Posterior vena cava (tissue), 2 donors: ENCODE measurements around the gene FASN. TPM values are rescaled to one million over a fixed set of nuclear protein-coding genes. Genes with fewer than 3 reads are reported as not detected.

Experiments used
- DNase-seq: peaks from one replicate; pipeline ENCODE4 v3.0.0-alpha.2; 2020; ENCODE audit warnings: low spot score
- intact Hi-C, 2 donors: fragments of 100-400 bp; cut with DNase I; formaldehyde crosslinking; loops; one replicate each; pipeline versions ENCODE4 v1.14.1 to v1.14.2; 2022 to 2023
- total RNA-seq, 2 donors: library from RNA; stranded (reverse); fragmentation: NEBNext Ultra II Directional; extraction: Animal tissue kit (Norgen Biotek cat#: 25700); gene quantifications; one replicate each; pipeline ENCODE4 v1.2.1, GENCODE V29; 2021
- donor health status: DM: yes; HTN: yes; CAD: no.
- donor health status: DM: yes; HTN: yes; CAD: no.

The FASN gene
- total RNA-seq, 2 donors from 2014 or later = 41.9 to 50.6 TPM

DNA sequence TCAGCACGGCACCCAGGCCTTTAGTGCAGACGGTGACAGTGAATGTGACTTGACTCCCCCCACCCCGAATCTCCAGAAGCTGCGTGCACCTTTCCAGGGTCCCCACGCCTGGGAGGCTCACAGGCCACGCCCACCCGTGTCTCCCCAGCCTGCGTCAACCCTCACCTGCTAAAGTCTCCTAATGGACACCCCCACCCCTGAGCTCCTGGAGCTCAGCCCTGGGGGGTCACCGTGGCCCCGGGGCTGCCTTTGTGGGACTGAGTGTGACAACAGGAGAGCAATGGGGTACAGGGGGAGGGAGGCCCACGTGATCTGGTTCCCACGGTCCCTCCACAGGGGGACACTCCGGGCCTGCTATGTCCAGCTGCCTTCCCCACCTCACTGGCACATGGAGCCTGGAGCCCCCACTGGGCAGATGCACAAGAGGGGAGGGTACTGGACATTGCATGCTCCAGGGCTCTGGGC, 7.4 kb upstream of the FASN start:
- intact Hi-C loops = no loop called here
- DNase-seq = no peak

DNA sequence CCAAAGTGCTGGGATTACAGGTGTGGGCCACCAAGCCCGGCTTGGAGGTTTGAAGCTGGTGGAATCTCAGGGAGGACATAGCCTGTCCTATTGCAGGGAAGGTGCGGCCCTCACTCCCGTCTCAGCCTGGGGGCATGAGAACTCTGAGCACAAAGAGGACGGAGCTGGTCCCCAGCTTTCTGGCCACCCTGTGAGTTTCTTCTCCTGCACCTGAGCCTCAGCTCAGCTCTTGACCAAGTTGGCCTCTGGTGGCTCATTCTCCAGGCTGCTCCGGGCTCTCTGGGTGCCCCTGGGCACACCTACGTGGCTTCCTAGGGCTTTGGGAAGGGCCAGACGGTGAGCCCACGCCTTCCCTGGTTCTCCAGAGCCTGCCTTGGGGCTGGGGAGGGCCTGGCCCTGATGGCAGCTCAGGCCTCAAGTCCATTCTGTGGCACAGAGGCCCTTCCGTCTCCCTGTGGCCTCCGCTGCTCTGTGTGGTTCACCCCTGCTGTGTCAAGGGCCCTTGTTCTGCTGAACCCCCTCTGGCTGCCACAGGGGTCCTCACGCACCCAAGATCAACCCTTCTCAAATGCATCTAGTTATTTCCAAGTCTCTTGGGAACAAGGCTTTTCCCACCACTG, 6.9 kb upstream of the FASN start:
- DNase-seq = no peak
- intact Hi-C loops = no loop called here

DNA sequence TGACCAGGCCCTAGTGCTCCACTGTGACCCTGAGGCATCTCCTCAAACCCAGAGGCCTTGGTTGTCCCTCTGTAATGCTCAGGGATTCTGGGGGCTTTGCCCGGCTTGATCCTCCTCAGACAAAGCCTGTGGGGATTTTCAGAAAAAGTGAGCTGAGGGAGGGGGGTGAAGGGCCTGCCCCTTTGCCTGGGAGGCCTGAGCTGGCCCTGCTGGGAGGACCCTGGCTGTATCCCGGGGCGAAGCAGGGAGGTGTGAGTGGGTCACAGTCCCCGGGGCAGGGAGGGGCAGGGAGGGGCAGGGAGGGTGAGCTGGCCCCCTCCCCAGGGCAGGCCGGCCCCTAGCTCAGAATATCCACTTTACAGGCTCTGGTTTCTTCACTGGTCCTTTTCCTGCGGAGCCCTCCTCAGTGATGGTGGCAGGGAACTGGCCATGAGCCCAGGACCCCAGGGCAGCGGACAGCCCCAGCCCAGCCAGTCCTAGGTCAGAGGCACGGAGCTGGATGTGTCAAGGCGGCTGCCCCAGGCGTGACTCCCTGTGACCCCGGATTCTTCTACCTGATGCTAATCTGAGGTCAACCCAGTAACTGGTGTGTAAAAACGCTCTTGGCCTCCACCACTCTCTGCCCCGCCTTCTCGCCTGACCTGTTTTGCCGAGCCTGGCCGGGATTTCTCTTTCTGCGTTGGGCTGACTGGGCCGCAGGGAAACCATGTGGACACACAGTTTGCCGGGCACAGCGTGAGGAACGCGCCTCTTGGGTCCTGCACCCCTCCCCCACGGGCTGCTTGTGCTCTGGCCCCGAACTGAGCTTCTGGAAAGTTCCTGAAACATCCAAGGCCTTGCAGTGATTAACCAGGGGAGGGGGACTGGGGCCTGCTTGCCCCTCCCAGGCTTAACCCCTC, 5.8 kb upstream of the FASN start:
- no peak for DNase-seq
- intact Hi-C loops = no loop called here

DNA sequence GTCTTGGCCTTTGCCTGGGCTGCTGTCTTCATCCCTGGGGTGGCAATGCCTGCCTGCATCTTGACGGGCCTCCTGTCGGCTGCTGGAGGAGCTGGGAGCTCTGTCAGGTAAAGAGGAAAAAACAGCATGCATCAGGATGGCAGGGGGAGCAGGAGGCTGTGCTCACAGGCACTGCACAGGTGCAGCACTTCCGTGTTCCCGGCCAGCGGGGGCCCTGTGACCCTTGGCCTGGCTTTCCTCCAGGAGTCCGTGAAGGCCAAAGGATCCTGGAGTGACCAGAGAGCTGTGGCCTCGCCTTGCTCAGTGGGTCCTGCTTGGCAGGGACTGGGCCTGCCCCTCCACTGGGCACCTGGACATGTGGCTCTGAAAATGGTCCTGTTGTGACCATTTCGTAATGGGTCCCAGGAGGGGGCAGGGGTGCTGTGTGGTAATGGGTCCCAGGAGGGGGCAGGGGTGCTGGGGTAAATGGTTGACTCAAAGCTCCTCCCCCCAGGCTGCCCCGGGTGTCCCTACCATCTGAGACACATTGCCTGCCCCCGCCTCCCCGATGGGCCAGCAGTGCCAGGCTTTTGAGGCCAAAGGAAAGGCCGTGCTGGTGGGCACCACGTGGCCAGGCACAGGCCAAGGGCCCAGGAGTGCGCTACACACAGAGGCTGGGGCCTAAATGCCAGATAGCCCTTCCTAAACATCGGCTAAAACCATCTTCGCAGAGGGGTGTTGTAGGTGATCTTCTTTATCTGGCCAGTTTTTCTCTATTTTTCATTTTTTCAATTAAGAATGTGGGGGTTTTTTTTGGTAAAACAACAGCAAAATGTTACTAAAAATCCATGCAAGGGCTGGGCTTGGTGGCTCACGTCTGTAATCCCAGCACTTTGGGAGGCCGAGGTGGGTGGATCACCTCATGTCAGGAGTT, 4.0 kb upstream of the FASN start:
- no peak for DNase-seq
- intact Hi-C loops = no loop called here

DNA sequence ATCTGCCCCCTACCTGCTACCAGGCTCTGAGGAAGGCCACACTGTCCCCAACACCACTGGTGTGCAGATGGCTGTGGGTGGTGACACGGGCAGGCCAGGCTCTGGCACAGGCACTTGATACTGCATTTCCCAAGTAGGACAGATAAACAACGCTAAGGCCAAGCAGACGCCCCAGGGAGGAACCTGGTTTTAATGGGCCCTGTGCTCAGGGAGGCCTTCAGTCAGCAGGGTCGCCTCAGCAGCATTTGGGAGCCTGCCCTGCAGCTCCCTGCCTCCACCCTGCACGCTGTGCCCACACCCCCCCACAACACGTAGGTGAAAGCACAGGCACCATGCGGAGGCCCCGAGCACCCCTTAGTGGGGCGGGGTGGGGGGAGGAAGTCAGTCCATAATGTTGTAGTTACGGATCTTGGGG, 3.3 kb upstream of the FASN start:
- intact Hi-C loops = no loop called here

DNA sequence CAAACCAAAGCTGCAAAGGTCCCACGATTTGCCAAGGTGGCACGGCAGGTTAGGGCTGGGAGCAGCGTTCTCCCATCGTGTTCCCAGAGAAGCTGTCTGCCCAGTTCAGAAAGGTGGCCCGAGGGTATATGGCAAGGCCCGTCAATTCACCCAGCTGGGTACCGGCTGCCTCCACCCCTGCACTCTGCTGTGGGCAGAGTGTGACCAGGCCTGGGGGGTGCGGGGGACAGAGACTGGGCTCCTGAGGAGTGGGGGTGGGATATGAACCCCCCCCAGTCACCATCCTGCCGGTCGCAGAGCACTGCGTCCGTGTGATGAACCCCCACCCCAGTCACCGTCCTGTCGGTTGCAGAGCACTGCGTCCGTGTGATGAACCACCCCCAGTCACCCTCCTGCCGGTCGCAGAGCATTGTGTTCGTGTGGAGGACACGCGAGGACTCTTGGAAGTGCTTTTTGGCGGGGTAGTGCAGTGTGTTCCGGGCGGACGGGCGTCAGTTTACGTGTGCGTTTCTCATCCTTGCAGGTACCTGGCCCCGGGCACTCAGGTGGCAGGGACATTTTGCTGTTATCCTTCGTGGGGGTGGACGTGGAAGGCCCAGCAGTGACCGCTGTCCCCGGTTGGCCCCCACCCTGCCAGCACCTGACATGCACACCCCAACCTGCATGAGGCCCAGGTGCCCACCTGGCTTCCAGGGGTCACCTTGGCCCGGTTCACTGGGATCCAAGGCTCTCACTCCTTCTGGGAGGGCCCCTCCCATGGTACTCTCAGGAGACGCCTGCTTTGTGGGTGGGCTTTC, 2.7 kb upstream of the FASN start:
- DNase-seq = no peak
- intact Hi-C loops = no loop called here

More for the DNA sequence above, 3.3 kb upstream of the FASN start:
- no peak for DNase-seq

DNA sequence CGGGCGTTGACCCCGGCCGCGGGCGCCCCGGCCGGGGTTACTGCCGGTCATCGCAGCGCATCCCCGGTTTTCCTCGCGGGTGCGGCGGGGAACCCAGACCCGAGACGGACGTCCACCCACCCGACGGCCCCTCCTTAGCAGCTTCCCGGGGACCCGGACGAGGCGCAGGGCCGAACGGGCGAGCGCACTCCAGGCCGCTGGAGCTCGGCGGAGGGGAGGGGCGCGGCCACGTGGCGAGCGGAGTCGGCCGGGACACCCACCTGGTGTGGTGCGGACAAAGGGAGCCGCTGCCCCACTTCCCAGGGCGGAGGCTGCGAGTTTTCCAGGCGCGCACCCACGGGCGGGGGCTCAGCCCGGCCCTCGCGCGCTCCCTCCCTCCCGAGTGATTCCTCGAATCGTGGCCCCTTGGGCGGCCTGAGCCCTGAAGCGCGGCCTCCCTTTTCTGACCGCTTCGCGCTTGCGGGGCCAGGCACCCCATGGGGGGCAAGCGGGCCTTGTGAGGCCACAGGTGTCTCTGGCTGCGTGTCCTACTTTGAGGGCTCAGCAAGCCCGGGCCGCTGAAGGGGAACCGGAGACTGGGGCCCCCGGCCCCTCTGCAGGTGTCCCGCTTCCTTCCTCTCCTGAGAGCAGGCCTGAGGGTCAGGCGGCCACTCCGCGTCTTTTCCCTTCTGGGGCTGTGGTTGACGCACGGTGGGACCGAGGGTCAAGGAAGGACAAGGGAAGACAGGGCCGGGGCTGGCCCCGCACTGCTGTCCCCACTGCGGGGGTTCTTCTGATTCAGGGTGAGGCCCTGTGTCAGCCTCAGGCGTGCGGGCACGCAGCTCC, 1.1 kb upstream of the FASN start:
- intact Hi-C loops = no loop called here
- DNase-seq = no peak

DNA sequence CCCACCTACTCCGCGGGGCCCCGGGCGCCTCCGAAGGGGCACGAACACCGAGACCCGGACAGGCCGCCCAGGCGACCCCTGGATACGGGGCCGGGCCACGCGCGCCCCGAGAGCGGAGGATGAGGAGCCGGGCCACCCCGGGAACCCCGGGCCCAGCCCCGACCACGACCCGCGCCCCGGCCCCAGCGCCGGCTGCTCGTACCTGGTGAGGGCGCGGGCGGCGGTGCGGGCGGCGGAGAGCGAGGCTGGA, 192 bp downstream of the FASN start:
- intact Hi-C loops = no loop called here
- no peak for DNase-seq

DNA sequence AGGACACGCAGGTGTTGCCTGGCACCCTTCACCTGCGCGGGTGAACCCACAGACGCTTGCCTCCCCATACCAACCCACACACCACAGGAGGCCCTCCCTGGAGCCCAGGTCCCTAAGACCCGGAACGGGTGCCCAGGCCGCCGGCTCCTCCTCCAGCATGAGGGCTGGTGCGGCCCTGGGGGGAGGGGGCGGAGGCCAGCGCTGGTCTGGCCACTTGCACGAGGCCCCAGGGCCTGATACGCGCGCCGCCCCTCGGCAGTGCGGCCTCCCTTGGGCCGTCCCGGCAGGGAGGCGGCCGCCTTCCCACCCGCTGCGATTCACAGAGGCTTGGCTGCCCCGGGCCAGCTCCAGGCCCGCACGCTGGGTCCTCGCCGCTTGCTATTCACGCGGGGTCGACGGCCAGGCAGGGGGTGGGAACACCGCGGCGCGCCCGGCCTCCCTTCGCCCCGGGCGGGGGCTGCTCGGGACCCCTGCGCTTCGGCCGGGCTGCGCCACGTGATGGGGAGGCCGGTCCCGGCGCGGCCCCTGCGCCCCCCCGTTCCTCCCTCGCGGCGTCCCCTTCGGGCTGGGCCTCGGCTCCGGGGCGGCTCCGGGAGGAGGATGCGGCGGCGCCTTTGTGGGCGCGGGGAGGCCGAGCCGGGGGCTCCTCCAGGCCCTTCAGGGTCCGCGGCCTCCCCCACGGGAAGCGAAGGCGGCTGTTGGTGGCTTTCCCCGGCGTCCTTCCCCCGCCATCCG, 685 bp downstream of the FASN start:
- no peak for DNase-seq

DNA sequence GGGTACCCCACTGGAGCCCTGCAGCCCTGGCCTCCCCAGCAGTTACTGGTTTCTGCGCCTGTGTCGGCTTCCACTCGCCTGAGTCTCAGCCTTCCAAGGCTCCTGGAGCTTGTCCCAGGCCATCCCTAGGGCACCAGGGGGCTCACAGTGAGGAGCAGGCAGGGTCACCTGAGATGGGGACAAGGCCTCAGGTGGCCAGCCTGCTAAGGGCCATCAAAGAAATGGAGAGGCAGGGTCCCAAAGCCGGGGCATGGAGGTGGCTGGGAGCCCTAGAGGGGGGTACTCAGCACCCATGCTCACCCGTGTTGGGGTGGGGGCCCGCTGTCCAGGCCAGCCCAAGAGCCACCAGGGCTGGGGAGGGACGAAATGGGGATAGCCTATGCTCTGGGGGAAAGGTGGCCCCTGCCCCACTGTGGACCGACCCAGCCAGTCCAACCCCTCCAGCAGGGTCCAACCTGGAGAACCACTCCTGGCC, 1.3 kb downstream of the FASN start:
- DNase-seq = no peak
- intact Hi-C loops = no loop called here

More for the DNA sequence above, 685 bp downstream of the FASN start:
- intact Hi-C loops = no loop called here

DNA sequence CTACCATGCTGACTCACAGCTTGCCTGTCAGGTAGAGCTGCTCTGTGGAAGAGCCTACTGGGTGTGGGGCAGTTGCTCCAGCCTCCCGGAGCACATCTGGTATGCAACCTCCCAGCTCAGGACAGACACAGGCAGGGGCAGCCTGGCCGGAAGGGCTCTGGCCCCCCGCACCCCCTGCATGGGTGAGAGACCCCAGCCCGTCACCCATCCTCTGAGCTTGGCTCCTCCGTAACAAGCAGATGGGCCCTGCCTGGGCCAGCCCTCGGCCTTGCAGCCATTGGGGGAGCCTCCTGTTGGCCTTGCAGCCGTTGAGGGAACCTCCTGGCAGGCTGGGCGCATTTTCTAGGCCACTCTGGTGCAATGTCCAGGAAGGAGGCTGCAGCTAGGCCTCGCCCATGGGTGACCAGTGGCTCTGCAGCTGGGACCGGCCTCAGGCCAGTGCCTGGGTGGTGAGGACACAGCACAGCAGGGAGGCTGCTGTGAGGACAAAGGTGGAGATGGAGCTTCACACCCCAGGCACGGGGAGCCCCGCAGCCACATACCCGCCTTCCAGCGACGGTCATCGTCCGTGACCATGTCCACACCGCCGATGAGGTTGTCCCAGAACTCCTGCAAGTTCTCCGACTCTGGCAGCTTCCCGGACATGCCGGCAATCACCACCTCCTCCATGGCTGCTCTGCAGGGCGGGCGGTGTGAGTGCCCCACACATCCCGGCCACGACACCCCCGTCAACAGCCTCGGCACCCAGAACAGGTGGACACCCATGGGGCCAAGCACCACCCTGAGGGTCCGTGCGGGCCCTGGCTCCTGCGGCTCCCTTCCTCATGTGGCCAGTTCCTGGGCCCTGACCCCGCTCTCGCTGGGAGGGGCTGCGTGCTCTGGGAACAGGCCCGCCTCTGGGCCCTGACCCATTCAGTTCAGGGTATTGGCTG, 2.0 kb downstream of the FASN start:
- DNase-seq = no peak
- intact Hi-C loops = no loop called here

DNA sequence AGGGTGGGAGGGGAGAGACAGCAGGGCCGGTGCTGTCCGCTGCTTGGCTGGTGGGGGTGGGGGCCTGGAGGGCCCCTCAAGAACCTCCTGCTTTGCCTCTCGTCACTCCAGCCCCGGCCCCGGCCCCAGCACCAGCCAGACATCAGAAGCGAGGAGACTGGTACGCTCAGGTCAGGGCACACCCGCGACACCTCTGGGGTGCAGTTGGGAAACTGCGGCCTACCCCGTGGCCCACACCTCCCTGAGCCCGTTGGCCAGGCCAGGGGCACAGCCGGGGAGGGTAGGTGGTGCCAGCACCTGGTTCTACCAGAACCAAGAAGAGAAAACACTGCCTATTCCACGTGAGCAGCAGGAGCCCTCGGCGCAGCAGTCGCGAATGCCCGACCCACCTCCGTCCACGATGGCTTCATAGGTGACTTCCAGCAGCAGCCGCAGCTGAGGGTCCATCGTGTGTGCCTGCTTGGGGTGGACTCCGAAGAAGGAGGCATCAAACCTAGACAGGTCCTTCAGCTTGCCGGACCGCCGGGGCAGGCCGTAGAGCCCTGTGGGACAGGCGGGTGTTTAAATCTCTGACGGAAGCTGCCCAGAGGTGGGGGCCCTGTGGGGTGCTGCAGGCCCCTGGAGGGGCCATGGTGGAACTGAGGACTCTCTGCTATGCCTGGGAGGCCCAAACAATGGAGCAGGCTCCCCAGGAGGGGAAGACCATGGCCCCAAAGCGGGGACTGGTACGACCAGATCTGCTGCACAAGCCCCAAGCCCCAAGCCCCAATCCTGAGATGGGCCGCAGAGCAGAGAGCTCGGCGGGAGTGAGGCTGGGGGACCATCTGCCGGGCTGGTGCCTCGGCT, 2.9 kb downstream of the FASN start:
- DNase-seq = no peak
- intact Hi-C loops = no loop called here

DNA sequence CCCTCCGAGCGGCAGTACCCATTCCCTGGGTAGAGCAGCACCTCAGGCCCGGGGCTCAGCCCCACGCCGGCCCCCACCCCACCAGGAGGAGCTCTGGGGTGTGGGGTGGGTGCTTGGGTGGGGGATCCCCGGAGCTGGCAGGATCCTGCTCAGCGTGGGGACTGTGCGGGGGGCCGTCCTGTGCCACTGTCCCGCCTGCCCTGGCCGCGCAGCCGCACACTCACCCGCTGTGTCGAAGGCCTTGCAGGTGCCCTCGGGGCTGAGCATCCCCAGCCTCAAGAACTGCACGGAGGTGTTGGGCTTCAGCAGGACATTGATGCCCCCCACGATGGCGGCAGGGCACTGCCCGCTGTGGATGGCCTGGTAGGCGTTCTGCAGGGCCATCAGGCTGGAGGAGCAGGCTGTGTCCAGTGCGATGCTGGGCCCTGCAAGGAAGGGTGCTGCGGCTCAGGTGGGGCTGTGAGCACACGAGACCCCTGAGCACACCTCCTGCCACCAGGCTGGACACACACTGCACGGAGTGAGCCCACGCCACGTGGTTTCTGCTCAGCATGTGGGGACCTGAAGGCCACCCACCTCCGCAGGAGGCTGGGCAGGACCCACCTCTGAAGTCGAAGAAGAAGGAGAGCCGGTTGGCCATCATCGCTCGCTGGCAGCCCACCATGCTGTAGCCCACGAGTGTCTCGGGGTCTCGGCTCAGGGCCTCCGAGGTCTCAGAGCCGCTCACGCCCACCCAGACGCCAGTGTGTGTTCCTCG, 4.9 kb downstream of the FASN start:
- DNase-seq = no peak
- intact Hi-C loops = no loop called here

DNA sequence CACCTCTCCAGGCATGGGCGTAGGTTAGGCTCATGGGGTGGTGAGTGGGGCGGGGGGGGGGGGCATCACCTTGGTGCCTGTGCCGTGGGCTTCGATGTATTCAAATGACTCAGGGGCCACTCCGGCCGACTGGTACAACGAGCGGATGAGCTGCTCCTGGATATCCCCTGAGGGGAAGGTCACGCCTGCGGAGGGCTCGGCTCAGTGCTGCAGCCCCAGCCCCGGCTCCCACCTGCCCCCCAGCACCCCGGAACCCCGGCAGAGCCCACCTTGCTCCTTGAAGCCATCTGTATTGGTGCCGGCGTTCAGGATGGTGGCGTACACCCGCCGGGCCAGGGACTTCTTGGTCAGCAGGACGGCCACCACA, 5.4 kb downstream of the FASN start:
- intact Hi-C loops = no loop called here
- no peak for DNase-seq

DNA sequence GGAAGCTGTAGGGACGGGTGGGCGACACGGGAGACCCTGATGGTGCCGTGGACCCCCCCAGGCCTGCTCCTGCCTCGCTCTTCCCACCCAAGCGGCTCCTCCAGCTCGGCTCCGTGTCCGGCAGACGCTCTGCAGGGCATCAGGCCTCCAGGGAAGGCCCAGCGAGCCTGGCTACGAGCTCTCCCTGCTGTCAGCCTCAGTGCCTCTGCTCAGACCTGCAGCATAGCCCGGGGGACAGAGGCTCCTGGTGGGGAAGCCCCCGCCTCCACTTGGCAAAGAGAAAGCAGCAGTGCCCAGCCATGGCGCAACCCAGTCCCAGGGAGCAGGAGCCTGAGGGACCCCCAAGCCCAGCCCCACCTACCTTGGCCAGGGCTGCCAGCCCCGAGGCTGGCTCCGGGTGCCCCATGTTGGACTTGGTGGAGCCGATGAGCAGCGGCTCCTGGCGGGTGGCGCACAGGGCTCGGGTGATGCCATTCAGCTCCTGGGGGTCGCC, 5.9 kb downstream of the FASN start:
- intact Hi-C loops = no loop called here
- no peak for DNase-seq
